ENCODE results near the gene GALR2. TPM values are rescaled to one million over a fixed set of nuclear protein-coding genes. Genes with fewer than 3 reads are reported as not detected.

GALR2 gene
- total and polyA plus RNA-seq, 8 donors: 0.48 TPM; not detected in 7

DNA sequence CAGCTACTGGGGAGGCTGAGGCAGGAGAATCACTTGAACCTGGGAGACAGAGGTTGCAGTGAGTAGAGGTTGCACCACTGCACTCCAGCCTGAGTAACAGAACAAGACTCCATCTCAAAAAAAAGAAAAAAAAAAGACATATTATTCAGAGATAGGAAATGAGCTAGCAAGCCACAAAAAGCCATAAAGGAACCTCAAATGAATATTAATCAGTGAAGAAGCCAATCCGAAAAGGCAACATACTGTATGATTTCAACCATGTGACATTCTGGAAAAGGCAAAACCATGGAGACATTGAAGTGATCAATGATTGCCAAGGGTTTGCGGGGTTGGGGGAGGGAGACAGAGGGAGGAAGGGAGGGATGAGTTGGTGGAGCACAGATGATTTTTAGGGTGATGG, 37.4 kb downstream of the GALR2 start:
- Histone ChIP-seq H3K36me3 (no peaks in the 10 kb centered on the region), H3K27ac (no peak overlapping the region), H3K4me3 (no peak overlapping the region), H3K27me3 (no peaks in the 10 kb centered on the region), H3K4me1 (no peaks in the 10 kb centered on the region), H3K9me3 (no peaks in the 10 kb centered on the region)
- no peak for DNase-seq
- WGBS, 5 donors: 84 to 90% (median 88%) methylated on average over 2 of the region's 2 CpGs
- intact Hi-C loops (cut with DNase I; ENCODE audit: low total_unique reads): no loop called here
- no peak for TF ChIP-seq POLR2AphosphoS5 (IDR thresholded peaks at IDR 0.05)
- TF ChIP-seq POLR2A (IDR thresholded peaks at IDR 0.05): no peak
- TF ChIP-seq EP300 (IDR thresholded peaks at IDR 0.05): no peak
- no peak for TF ChIP-seq CTCF (IDR thresholded peaks at IDR 0.05)

GRCh38 chr17:76115138-76115754, 40.7 kb downstream of the GALR2 start:
- H3K4me1 ChIP-seq: no peaks in the 10 kb centered on the region
- no peaks in the 10 kb centered on the region for H3K27me3 ChIP-seq
- no peak for TF ChIP-seq CTCF (IDR thresholded peaks at IDR 0.05)
- TF ChIP-seq POLR2AphosphoS5 (IDR thresholded peaks at IDR 0.05): no peak
- TF ChIP-seq EP300 (IDR thresholded peaks at IDR 0.05): no peak
- TF ChIP-seq POLR2A (IDR thresholded peaks at IDR 0.05): no peak
- 82 to 89% (median 85%) methylated on average over 7 of the region's 7 CpGs for WGBS, 5 donors
- H3K27ac ChIP-seq: no peak overlapping the region
- DNase-seq: no peak
- no peaks in the 10 kb centered on the region for H3K9me3 ChIP-seq
- no peaks in the 10 kb centered on the region for H3K36me3 ChIP-seq
- intact Hi-C loops (cut with DNase I; ENCODE audit: low total_unique reads): no loop called here
- H3K4me3 ChIP-seq: no peak overlapping the region

GRCh38 chr17:76119409-76120371, 45.1 kb downstream of the GALR2 start:
- H3K36me3 ChIP-seq: no peaks in the 10 kb centered on the region
- intact Hi-C loops (cut with DNase I; ENCODE audit: low total_unique reads): loop anchor here (5.0 to 10.0 kb wide), 2 partner anchors 65 to 158 kb away; no protein-coding TSS in a partner anchor
- TF ChIP-seq POLR2AphosphoS5 (IDR thresholded peaks at IDR 0.05) (no peak), EP300 (IDR thresholded peaks at IDR 0.05) (no peak), CTCF (IDR thresholded peaks at IDR 0.05) (no peak), POLR2A (IDR thresholded peaks at IDR 0.05) (no peak)
- H3K9me3 ChIP-seq: no peaks in the 10 kb centered on the region
- no peak overlapping the region for H3K27ac ChIP-seq
- peaks cover 10 to 12% (median 10%) of the 10 kb centered on the region in 4 donors for H3K4me1 ChIP-seq
- DNase-seq: no peak
- no peaks in the 10 kb centered on the region for H3K27me3 ChIP-seq
- WGBS, 5 donors: 83 to 88% (median 85%) methylated on average over 19 of the region's 19 CpGs
- no peak overlapping the region for H3K4me3 ChIP-seq

DNA sequence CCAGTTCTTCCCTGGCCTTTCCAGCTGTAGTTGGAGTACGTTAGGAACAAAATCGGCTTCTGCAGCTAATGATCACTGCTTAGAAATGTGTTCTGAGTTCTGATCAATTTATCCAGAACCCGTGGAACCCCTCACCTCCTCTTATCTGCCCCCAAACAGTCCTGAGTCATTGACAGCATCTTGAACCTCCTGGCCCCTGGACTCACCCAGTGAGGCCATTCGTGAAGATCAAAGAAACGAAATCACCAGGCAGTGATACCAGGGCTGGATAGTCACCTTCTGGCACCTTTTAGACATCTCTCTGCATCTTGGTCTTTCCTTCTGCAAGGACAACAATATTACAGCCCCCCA, 46.1 kb downstream of the GALR2 start:
- Histone ChIP-seq H3K36me3 (no peaks in the 10 kb centered on the region), H3K27ac (no peak overlapping the region), H3K4me3 (no peak overlapping the region), H3K4me1 (peaks cover 10 to 12% (median 10%) of the 10 kb centered on the region in 4 donors), H3K9me3 (no peaks in the 10 kb centered on the region), H3K27me3 (no peaks in the 10 kb centered on the region)
- intact Hi-C loops (cut with DNase I; ENCODE audit: low total_unique reads): loop anchor here (5.0 to 10.0 kb wide), 2 partner anchors 64 to 157 kb away; no protein-coding TSS in a partner anchor
- WGBS, 5 donors: 85 to 93% (median 88%) methylated on average over 5 of the region's 5 CpGs
- TF ChIP-seq POLR2AphosphoS5 (IDR thresholded peaks at IDR 0.05) (no peak), POLR2A (IDR thresholded peaks at IDR 0.05) (no peak), EP300 (IDR thresholded peaks at IDR 0.05) (no peak), CTCF (IDR thresholded peaks at IDR 0.05) (no peak)
- no peak for DNase-seq
